GM23248 (cell line): ENCODE data around the gene DDAH1.

ENCODE experiments used
- EZH2 ChIP-seq: fragments of 200-600 bp; sonication (generic); IDR thresholded peaks from 2 replicates; pipeline ENCODE4 v1.6.1; 2018; ENCODE audit warnings: antibody characterized with exemption, mild to moderate bottlenecking; ENCODE audit not compliant: insufficient read depth, poor library complexity, severe bottlenecking
- EZH2phosphoT487 ChIP-seq: fragments of 200-600 bp; sonication (generic); IDR thresholded peaks from 2 replicates; pipeline ENCODE4 v1.6.1; 2018; ENCODE audit warnings: antibody characterized with exemption, moderate library complexity, mild to moderate bottlenecking, low read depth; ENCODE audit not compliant: insufficient read depth

DNA sequence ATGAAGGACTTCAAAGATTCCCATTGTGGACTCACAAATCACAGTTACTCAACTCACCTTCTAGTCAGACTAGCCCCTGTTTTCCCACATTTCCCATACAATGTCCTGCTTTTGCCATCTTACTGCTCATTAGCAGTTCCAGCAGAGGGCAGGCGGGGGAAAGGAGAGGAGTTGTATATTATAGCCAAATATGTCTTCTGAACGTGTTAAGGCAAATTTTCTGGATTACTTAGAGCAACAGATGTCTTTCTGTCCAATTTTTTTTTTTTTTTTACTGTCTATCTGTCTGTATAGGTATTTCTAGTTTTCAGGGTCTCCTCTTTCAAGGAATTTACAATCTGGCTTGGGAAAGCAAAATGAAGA lies 29.9 kb upstream of the DDAH1 start:
- no peak for TF ChIP-seq EZH2
- TF ChIP-seq EZH2phosphoT487: no peak
